ENCODE data around the gene LRRC3.
A peak's percentile ranks its signal among the peaks of the same experiment; 100 is the strongest.

The LRRC3 gene

GRCh38 chr21:44459712-44460440 is 4.6 kb downstream of the LRRC3 start:
- DNase-seq: no peak

- DNase-seq: no peak
Measured at GRCh38 chr21:44460441-44460755, 5.1 kb downstream of the LRRC3 start.

- no peak for DNase-seq
Measured at GRCh38 chr21:44461005-44461404, 5.7 kb downstream of the LRRC3 start.

DNA sequence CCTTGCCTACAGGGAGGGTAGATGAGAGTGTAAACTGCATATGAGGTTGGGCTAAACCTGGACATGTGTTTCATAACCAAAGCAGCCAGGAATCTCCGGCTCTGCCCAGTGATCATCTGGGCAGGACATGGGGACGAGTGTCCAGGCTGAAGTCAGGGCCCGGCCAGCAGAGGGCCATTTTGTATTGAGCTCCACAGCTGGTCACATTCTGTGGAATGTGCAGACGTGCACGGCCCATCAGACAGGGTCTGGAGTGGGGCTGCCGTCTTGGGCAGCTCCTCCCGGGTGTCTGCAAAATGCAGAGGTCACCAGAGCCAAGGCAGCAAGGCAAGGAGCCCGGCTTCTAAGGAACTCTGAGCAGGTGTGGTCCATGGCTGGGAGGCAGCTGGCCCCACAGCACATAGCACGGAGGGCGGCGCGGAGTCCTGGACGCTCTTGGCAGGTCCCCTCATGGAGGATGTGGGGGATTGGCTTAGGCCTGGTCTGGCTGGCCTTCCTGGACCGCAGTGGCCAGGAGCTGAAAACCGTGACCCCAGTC is 6.2 kb downstream of the LRRC3 start:
- no peak for DNase-seq

- DNase-seq: no peak
Measured at GRCh38 chr21:44462086-44462833, 7.0 kb downstream of the LRRC3 start.

DNA sequence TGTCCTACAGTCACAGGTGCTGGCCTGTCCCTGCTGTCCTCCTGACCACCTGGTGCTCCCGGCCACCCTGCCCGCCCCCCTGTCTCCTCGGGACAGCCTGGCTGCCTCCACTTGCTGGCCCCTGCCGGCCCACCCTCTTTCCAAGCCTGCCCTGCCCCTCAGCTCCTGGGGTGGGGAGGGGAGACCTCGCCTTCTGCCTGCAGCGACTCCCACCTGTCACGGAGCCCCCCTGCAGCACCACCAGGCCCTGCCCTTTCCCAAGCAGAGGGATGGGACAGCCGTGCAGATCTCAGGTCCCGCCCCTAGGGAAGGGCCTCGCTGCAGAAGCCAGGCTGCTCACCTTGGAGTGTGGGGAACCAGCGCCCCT is 7.5 kb downstream of the LRRC3 start:
- no peak for DNase-seq

DNA sequence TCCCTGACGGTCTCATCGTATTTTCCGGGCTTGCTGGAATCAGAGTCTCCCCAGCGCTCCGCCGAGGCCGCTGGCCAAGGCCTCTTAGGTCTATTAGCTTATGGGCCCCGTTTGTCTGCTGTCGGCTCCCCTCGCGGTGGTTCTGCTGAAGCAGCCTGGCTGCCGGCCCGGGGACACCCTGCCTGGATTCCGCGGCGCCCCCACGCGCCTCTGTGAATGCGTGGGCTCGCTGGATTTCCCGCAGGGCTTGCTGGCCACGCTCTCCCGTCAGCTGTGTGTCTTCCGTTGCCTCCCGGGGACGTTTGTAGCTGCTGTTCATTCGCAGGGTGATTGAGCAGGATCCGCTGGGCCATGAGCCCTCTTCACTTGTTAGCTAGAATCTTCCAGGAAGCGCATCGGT is 8.4 kb downstream of the LRRC3 start:
- no peak for DNase-seq

- DNase-seq: no peak
Measured at GRCh38 chr21:44464351-44464750, 9.0 kb downstream of the LRRC3 start.

DNA sequence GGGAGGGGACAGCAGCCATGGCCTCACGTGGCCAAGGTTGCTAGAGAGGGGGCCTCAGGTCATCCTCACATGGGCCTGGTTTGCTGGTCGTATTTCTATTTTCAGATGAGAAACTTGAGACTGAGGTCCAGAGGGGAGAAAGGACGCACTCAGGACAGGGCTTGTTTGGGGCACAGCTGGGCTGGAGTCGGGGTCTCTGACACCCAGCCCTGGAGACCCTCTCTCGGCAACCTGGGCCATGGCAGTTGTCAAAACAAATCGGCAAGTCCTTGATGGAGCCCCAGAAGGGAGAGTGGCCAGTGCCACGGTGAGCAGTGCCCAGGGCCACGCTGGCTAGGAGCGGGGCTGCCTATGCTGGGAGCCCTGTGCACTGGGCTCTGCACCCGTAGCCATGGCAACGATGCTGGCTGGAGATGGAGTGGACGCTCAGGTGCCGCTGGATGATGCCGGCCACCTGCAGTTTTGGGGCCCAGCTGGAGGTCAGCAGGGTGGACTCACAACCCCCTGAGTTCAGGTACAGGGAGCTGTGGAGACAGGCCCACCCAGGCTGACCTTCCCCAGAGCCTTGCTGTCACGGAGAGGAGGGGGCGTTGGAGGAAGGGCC is 11.1 kb downstream of the LRRC3 start:
- no peak for DNase-seq

GRCh38 chr21:44466996-44467858 is 11.9 kb downstream of the LRRC3 start:
- no peak for DNase-seq

DNA sequence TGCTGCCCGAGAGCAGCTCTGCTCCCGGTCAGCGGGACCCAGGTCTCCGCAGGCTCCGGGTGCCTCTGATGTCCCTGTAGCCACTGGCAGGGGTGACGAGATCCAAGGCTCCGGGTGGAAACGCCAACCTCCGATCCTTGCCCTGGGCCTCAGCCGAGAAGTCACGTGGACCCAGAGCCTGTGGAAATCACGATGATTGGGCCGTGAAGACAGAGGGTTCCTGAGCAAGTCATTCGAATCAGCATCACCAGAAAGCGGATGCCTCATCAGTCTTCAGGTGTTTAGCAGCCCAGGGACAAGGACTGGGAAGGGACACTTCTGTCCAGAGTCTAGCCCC is 12.5 kb downstream of the LRRC3 start:
- DNase-seq: no peak

- no peak for DNase-seq
Measured at GRCh38 chr21:44471341-44471740, 16.0 kb downstream of the LRRC3 start.

DNA sequence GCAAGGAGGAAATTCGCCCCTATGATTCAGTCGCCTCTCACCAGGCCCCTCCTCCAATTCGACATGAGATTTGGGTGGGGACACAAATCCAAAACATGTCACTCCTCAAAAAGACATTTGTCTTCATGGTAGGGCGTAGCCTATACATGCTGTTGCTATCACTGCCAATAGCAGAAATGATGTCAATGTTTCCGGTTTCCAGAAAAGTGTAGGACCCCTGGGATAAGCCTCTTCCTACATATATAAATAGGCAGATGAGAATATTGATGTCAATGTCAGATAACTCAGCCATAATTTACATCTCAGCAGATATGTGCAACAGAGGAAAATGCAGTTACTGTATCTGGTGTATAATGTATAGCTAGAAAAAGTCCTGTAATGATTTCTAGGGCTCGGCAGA is 16.7 kb downstream of the LRRC3 start:
- DNase-seq: no peak

DNA sequence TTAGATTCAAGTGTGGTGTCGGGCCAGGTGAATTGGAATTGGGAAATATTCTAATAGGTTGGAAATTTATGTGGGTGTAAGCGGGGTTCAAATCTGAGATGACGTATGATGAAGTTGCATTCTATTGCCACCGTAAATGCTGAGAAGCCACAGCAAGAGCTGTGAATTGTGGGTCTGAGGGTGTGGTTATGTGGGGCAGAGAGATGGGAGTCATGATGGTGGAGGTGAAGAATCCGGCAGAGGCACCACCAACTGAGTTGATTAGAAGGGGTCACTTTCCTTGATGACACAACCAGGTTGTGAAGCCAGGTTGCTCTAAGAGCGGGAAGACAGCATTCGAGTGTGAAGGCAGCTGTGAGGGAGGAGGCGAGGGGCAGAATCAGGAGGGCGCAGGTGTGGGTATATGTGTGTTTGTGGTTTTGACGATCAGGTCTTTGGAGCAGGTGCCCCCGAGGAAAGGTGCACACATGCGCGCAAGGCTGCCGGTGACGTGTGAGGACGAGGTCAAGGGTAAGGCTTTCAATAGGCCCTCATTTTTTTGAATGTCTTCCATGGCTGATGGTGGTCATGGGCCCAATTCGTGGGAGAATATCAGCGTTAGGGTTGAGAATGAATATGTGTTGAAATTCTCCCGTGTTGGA is 18.7 kb downstream of the LRRC3 start:
- no peak for DNase-seq

DNA sequence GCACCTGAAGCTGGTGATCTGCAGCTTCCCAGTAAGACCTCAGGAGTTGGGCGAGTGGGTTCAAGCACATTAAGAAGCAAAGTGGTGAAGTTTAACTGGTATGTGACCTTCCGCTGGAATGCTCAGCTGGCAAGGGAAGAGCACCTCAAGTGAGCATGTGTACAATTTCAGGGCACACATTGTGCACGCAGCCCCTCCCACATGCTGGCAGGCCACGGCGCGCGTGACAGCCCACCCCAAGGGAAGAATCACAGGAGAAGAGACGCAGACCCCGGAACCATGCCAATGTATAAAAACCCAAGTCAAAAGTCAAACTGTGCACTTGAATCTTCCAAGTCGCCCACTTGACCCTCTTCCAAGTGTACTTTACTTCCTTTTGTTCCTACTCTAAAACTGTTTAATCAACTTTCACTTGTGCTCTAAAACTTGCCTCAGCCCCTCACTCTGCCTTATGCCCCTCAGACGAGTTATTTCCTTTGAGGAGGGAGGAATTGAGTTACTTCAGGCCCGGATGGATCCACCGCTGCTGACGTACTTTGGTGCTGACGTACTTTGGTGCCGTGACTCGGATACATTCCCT is 20.0 kb downstream of the LRRC3 start:
- no peak for DNase-seq

DNA sequence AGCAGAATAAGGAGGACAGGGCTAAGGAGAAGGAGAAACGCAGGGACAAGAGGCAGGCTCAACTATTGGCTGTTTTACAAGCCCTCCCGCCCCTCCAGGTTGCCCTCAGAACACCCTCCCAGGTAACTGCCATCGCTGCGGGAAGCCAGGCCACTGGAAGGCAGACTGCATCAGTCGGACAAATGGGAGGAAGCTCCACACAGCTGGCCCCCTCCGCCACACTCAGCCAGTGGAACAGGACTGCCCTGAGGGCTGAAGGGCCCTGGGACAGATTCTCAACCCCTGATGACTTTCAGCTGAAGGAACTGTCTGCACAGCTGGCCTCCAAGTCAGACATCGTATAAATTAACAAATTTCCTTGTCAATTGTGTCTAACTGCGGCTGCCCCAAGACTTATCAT is 21.8 kb downstream of the LRRC3 start:
- no peak for DNase-seq

DNA sequence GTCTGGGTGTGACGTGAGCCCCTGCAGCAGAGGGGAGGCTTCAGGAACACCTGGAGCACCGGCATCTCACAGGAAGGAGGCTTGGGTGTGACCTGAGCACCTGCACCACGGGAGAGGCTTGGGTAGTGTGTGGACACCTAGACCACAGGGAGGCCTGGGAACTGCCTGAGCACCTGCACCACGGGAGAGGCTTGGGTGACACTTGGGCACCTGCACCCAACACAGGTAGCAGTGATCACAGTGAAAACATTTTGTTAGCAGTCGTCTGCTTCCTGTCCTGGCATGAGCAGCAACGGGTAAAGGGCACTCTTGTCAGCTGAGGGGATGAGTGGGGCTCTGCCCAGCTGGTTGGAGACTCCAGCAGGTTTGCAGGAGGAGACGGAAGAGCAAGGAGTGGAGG is 22.4 kb downstream of the LRRC3 start:
- no peak for DNase-seq

DNA sequence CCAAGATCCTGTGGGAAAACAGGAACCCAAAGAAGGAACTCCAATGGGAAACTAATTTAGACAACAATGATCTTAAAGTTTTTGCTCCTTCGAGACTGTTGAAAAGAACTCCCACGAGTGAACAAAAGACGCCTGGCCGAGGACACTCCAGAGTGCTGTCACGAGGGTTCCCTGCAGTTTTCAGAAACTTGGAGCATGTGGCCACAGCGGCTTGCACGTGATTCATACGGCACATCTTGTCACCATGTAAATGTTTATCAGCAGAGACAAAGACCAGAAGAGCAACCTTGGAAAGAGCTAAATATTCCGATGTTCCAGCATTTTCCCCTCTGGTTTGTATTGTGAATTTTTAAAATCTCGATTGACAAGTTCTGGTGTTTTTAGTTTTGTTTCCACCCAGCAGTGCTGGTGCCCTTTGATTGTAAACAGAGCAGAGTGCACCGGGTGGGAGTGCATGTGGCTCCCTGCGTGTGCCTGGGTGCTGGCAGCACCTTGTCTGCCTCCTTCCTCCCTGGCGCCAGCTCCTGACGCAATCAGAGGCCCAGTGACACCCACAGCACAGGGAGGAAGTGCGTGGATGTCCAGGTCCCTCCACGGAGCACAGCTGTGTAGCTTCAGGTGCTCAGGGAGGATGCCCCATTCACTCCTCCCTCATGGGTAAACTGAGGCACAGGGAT is 23.0 kb downstream of the LRRC3 start:
- DNase-seq: no peak

DNA sequence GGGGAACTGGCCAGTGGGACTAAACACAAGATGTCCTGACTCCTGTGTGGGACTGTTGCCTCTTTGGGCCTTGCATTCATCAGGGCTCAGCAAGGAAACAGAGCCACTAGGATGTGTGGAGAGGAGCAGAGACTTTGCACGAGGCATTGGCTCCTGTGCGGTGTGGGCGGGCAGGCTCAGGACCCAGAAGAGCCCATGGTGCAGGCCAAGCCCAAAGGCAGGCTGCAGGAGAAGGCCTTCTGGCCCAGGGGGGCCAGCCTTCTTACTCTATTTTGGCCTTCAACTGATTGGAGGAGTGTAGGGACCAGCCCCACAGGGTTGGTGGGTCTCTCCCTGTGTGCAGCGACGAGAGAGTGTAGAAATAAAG is 23.5 kb downstream of the LRRC3 start:
- no peak for DNase-seq

DNA sequence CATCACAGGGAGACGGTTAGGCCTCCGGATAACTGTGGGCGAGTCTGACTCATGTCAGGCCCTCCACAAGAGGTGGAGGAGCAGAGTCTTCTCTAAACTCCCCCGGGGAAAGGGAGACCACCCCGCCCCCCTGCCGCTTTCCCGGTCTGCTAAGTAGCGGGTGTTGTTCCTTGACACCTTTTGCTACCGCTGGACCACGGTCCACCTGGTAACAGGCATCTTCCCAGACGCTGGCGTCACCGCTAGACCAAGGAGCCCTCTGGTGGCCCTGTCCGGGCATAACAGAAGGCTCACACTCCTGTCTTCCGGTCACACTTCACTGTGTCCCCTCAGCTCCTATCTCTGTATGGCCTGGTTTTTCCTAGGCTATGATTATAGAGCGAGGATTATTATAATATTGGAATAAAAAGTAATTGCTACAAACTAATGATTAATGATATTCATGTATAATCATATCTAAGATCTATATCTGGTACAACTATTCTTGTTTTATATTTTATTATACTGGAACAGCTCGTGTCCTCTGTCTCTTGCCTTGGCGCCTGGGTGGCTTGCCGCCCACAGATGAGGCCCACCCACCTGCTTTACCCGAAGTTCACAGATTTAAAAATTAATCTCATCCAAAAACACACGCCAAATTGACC is 24.4 kb downstream of the LRRC3 start:
- peak; percentile 40 for DNase-seq
